Lung (tissue), 12 donors: Measurements from ENCODE around the gene PCDH1. TPM values are rescaled to one million over a fixed set of nuclear protein-coding genes. Genes with fewer than 3 reads are reported as not detected.

Experiments
- ATAC-seq: fragments of 200-7000 bp; cut with Tn5 transposase; one replicate; pipeline ENCODE4 v1.9.1; 2020; ENCODE audit warnings: moderate number of reproducible peaks; ENCODE audit not compliant: insufficient read depth, low FRiP score
- DNase-seq, 3 donors: peaks; one replicate each; pipeline ENCODE4 v3.0.0-alpha.2; 2013 to 2017
- H3K27ac ChIP-seq, 2 donors: one replicate each; pipeline ENCODE4 v1.5.1; 2013; ENCODE audit warnings: mild to moderate bottlenecking in 2 of 2, moderate library complexity in 2 of 2, control low read depth in 1 of 2, inconsistent platforms in 1 of 2, low read depth in 1 of 2, low read length in 1 of 2
- H3K27me3 ChIP-seq, 3 donors: one replicate each; pipeline ENCODE4 v1.5.1; 2013; ENCODE audit warnings: low read length in 2 of 3; ENCODE audit not compliant: control insufficient read depth in 3 of 3, insufficient read depth in 3 of 3
- H3K36me3 ChIP-seq, 4 donors: one replicate each; pipeline ENCODE4 v1.5.1; 2013; ENCODE audit warnings: low read length in 4 of 4, mild to moderate bottlenecking in 1 of 4, moderate library complexity in 1 of 4; ENCODE audit not compliant: control insufficient read depth in 4 of 4, insufficient read depth in 4 of 4
- H3K4me1 ChIP-seq, 5 donors: one replicate each; pipeline ENCODE4 v1.5.1; 2013; ENCODE audit warnings: low read length in 5 of 5, mild to moderate bottlenecking in 2 of 5, moderate library complexity in 1 of 5; ENCODE audit not compliant: control insufficient read depth in 5 of 5, insufficient read depth in 5 of 5
- H3K4me3 ChIP-seq: one replicate; pipeline ENCODE4 v1.5.1; 2013; ENCODE audit warnings: mild to moderate bottlenecking, control low read depth, moderate library complexity
- H3K9ac ChIP-seq, 2 donors: one replicate each; pipeline ENCODE4 v1.5.1; 2013; ENCODE audit warnings: low read length in 2 of 2, control low read depth in 1 of 2; ENCODE audit not compliant: insufficient read depth in 1 of 2
- H3K9me3 ChIP-seq, 4 donors: one replicate each; pipeline ENCODE4 v1.5.1; 2013; ENCODE audit warnings: low read length in 3 of 4, mild to moderate bottlenecking in 1 of 4, moderate library complexity in 1 of 4; ENCODE audit not compliant: control insufficient read depth in 4 of 4, insufficient read depth in 3 of 4
- CTCF ChIP-seq: IDR thresholded peaks from 2 replicates; pipeline ENCODE4 v1.5.1; 2012; ENCODE audit warnings: mild to moderate bottlenecking; ENCODE audit errors: control extremely low read depth, extremely low read depth
- WGBS, 2 donors: extraction: QIAGEN DNeasy Blood & Tissue Kit; methylation state at CpG; one replicate each; pipeline ENCODE4 v1.1.7; 2013; 5-methylcytosine and 5-hydroxymethylcytosine counted together
- polyA plus RNA-seq, 2 donors: library from polyadenylated mRNA; stranded (reverse); fragments of 200-250 nt; gene quantifications; one replicate each; pipeline ENCODE4 v1.2.1, GENCODE V29; 2013
- total RNA-seq, 2 donors: library from RNA; depleted of rRNA in 1 of 2; stranded (reverse); fragments of >200 nt in 1 of 2; gene quantifications; one replicate each; pipeline ENCODE4 v1.2.1, GENCODE V29; 2014 to 2021
- donor health status: control.
- donor health status: control.
- donor health status: Bipolar disorder and iron deficiency.
- donor health status: healthy.
- donor health status: DM: yes; HTN: yes; CAD: no.

PCDH1 gene
- total and polyA plus RNA-seq, 4 donors = 18.2 to 70.2 (median 44.4) TPM

GRCh38 chr5:141858079-141858765 lies 20.0 kb downstream of the PCDH1 start:
- ATAC-seq = no peak
- Histone ChIP-seq H3K4me3 (no peak overlapping the region), H3K9me3 (no peaks in the 10 kb centered on the region), H3K36me3 (peaks cover 0 to 31% (median 0%) of the 10 kb centered on the region in 4 donors), H3K27me3 (no peaks in the 10 kb centered on the region), H3K27ac (peak overlapping the region in 1 of 2 donors; percentile 13), H3K4me1 (peaks cover 0 to 8% (median 0%) of the 10 kb centered on the region in 5 donors), H3K9ac (no peak overlapping the region)
- WGBS, 2 donors = 37 to 59% methylated on average over 5 of the region's 5 CpGs
- no peak for TF ChIP-seq CTCF
- peak in 1 of 3 donors; percentile 20 for DNase-seq

- Histone ChIP-seq H3K36me3 (peaks cover 0 to 24% (median 0%) of the 10 kb centered on the region in 4 donors), H3K4me3 (no peak overlapping the region), H3K27me3 (no peaks in the 10 kb centered on the region), H3K27ac (no peak overlapping the region), H3K4me1 (peaks cover 0 to 8% (median 0%) of the 10 kb centered on the region in 5 donors), H3K9me3 (no peaks in the 10 kb centered on the region), H3K9ac (no peak overlapping the region)
- DNase-seq = no peak
- ATAC-seq = no peak
- no peak for TF ChIP-seq CTCF
- WGBS, 2 donors = 94 to 96% methylated on average over 12 of the region's 12 CpGs
Observed at GRCh38 chr5:141857226-141857625, 21.0 kb downstream of the PCDH1 start.

- no peaks in the 10 kb centered on the region for H3K9me3 ChIP-seq
- WGBS, 2 donors = 83 to 88% methylated on average over 21 of the region's 21 CpGs
- no peak for ATAC-seq
- peaks cover 0 to 12% (median 2%) of the 10 kb centered on the region in 5 donors for H3K4me1 ChIP-seq
- peaks cover 0 to 24% (median 0%) of the 10 kb centered on the region in 4 donors for H3K36me3 ChIP-seq
- peak overlapping the region in 1 of 2 donors; percentile 68 for H3K27ac ChIP-seq
- no peak overlapping the region for H3K9ac ChIP-seq
- no peak for TF ChIP-seq CTCF
- DNase-seq = no peak
- H3K27me3 ChIP-seq = no peaks in the 10 kb centered on the region
- no peak overlapping the region for H3K4me3 ChIP-seq
Observed at GRCh38 chr5:141856037-141856790, 22.0 kb downstream of the PCDH1 start.
